Uterus (tissue), 2 donors: ENCODE data around the gene CNTN1.

ENCODE experiments used
- POLR2A ChIP-seq, 2 donors: fragments of 450-650 bp; IDR thresholded peaks; one replicate each; pipeline ENCODE4 v1.6.1; 2016; ENCODE audit warnings: antibody characterized with exemption in 2 of 2, mild to moderate bottlenecking in 1 of 2, moderate library complexity in 1 of 2
- TF ChIP-seq, protein P1 (sequence below), 4 experiments: fragments of 200-600 bp in 2 of 4; fragments of 450-650 bp in 2 of 4; sonication (generic) in 2 of 4; IDR thresholded peaks; one replicate each; pipeline ENCODE4 v1.5.1; 2016 to 2019; ENCODE audit warnings: antibody characterized with exemption in 4 of 4, mild to moderate bottlenecking in 2 of 4, moderate library complexity in 1 of 4

DNA sequence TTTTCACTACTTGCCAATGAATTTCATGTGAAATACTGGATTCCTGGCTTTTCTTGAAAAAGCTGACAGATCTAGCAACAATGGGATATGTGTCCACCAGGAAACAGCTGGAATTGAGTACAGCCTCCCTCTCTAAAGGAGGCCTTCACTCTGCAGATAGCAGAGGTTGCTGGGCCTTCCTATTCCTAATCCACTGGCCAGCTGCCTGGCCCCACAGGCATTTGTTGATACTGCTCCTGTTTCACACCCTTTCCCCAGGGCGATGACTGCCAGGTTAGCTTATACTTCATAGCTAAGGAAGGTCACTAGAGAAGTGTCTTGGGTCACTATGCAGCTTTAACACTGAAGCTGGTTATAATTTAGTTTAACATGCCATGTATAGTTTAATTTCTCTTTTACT, 408.3 kb downstream of the CNTN1 start:
- TF ChIP-seq, protein P1, sequence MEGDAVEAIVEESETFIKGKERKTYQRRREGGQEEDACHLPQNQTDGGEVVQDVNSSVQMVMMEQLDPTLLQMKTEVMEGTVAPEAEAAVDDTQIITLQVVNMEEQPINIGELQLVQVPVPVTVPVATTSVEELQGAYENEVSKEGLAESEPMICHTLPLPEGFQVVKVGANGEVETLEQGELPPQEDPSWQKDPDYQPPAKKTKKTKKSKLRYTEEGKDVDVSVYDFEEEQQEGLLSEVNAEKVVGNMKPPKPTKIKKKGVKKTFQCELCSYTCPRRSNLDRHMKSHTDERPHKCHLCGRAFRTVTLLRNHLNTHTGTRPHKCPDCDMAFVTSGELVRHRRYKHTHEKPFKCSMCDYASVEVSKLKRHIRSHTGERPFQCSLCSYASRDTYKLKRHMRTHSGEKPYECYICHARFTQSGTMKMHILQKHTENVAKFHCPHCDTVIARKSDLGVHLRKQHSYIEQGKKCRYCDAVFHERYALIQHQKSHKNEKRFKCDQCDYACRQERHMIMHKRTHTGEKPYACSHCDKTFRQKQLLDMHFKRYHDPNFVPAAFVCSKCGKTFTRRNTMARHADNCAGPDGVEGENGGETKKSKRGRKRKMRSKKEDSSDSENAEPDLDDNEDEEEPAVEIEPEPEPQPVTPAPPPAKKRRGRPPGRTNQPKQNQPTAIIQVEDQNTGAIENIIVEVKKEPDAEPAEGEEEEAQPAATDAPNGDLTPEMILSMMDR (IDR thresholded peaks at IDR 0.05), result no peak
- no peak for TF ChIP-seq POLR2A (IDR thresholded peaks at IDR 0.05)
